ENCODE measurements around the gene GGT6.

Gene GGT6

DNA sequence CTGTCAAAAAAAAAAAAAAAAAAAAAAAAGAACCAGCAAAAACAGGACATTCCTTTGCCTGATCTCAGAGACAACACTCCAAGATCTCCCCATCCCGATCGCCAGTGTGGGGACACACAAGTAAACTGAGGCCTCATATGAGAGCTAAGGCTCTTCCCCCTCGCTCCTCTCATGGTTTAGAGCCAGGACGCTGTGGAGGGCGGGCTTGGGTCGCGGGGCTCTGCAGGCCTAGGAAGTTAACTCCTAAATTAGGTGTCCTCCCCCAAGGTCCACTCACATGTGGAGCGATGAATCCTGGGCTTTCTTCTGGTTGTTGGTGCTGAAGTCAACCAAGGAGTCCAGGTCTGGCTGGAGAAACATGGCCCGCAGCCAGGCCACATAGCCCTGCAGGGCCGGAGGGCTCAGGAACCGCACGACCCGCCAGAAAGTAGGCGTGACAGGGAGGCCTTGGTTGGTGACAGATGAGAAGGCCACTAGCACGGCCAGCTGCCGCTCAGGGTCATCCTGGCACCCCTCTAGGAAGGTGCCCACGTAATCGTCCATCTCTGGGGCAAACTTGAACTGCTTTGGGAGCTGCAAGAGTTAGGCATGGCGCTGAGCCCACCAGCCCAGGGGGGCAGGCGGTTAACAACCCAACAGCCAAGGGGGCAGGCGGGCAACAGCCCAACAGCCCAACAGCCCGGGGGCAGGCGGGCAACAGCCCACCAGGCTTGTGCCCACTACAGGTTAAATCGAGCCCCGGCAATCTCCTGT lies 10.4 kb downstream of the GGT6 start:
- DNase-seq (ENCODE audit: low spot score) = no peak
- TF ChIP-seq, protein P1, sequence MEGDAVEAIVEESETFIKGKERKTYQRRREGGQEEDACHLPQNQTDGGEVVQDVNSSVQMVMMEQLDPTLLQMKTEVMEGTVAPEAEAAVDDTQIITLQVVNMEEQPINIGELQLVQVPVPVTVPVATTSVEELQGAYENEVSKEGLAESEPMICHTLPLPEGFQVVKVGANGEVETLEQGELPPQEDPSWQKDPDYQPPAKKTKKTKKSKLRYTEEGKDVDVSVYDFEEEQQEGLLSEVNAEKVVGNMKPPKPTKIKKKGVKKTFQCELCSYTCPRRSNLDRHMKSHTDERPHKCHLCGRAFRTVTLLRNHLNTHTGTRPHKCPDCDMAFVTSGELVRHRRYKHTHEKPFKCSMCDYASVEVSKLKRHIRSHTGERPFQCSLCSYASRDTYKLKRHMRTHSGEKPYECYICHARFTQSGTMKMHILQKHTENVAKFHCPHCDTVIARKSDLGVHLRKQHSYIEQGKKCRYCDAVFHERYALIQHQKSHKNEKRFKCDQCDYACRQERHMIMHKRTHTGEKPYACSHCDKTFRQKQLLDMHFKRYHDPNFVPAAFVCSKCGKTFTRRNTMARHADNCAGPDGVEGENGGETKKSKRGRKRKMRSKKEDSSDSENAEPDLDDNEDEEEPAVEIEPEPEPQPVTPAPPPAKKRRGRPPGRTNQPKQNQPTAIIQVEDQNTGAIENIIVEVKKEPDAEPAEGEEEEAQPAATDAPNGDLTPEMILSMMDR (IDR thresholded peaks at IDR 0.05; ENCODE audit: extremely low read depth, missing control alignments) = no peak

DNA sequence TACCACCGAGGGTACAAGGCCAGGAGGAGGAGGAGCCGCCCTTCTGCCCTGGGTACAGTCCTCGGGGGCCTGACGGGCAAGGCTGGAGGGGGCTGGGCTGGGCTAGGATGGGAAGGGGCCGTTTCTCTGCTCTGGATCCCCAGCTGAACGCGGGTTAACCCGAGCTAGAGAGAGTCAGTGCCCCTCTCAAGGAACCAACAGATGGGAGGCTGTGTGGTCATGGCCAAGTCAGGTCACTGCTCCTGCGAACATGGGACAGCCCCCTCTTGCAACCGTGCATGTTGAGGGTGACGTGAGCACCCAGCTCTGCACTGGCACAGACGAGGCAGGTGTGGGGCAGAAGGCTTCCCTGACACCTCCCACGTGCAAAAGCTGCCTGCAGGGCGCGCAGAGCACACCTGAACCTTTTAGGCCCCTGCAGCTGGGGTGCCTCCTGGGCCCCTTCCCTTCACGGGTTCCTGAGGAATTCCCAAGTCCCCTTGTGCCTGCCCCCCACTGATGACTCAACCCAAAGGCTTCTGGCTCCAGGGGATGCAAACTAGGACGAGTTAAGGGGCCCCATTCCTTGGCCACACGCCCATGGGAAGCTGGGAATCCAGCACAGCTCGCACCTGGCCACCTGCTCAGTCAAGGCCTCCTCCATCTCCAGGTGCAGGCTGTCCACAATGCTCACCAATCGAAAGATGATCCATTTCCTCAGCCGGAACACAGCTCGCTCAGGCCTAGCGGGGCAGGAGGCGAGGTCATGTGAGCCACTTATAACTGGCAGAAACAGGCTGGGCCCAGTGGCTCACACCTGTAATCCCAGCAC lies 11.5 kb downstream of the GGT6 start:
- no peak for DNase-seq (ENCODE audit: low spot score)
- TF ChIP-seq, protein P1 (IDR thresholded peaks at IDR 0.05; ENCODE audit: extremely low read depth, missing control alignments) = no peak

DNA sequence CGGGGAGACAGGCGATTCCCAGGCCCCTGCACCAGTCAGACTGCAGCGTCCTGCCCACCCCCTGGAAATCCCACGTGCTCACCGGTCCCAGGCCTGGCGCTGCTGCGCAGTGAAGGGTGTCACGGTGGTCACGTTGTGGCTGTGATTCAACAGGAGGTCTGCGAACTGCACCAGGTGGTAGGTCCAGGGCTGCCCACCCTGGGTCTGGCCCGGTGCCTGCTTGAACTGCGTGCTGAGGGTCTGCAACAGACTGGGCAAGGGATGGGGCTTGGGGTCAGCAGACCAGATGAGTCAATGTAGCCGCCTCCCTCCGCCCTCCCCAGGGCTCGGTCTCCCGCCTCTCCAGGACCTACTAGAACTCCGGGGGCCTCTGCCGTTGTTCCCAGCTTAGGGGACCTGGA lies 12.3 kb downstream of the GGT6 start:
- TF ChIP-seq, protein P1 (IDR thresholded peaks at IDR 0.05; ENCODE audit: extremely low read depth, missing control alignments) = no peak
- DNase-seq (ENCODE audit: low spot score) = no peak

DNA sequence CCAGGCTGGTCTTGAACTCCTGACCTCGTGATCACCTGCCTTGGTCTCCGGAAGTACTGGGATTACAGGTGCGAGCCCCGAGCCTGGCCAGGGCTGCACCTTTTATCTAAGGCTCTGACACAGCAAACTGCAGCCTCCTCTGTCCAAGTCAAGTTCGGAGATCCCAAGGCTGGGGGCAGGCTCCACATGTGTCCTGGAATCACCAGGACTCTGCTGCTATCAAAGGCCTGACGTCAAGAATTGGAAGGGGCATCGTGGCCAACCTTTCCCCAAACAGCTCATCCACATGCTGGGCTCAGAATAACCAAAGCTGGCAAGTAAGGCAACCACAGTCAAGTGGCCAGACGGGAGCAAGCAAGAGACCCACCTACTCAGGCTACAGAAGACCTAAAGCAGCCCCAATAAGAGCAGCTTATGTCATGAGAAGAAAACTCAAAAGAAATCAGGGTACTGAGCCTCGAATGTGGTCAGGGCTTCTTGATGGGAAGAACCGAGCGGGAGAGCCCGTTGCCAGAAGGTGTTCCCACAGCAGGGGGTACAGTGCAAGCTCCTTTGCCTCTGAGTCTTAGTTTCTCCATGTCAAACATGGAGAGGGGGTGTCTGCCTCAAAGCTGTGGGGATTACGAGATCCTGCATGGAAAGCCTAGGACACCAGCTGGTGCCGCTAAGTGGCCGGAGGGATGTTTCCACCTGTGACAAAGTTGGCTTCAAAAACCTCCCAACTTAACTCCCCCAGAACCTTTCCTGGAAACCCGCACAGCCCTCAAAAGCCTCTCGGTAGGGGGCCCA lies 13.1 kb downstream of the GGT6 start:
- TF ChIP-seq, protein P1 (IDR thresholded peaks at IDR 0.05; ENCODE audit: extremely low read depth, missing control alignments) = no peak
- DNase-seq (ENCODE audit: low spot score) = no peak

DNA sequence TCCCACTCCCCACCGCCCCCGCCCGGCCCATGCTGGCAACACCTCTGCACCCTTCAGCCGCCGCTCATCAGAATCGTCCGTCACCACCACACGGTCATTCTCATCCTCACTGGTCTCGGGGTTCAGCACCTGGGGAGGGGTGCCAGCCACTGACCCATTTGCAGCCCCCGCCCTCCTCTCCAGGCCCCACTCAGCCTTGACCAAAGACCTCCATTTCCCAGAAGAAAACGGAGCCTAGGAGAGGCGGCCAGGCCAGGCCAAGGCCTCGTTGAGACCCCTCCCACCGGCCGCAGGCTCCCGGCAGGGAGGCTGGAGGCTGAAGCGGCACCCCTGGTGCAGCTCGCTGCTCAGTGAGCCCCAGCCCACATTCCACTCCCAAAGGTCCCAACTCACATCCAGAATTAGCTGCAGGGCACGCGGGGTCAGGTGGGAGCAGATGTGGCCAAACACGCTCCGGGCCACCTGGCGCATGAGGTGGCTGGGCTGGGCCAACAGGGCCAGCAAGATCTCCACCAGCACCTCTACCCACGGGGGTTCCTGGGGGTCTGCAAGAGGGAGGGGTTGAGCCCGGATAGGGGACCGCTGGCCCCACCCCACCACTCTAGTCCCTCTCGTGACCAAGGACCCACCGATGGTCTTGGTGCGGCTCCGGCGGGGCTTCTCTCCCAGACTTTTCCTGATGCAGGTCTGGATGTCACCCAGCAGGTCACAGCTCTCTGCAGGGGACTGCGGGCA lies 15.0 kb downstream of the GGT6 start:
- DNase-seq (ENCODE audit: low spot score) = no peak
- TF ChIP-seq, protein P1 (IDR thresholded peaks at IDR 0.05; ENCODE audit: extremely low read depth, missing control alignments) = no peak

DNA sequence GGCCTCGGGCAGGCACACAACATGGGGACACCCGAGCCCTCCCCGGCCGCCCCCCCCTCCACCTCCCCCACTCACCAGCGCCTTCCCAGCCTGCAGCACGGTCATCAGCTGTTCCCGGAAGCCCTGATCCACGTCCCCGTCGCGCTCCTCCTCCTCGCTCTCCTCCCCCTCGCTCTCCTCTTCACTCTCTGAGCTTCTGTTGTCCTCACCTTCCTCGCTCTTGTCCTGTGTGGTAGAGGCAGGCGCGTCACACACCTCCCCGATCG lies 15.5 kb downstream of the GGT6 start:
- TF ChIP-seq, protein P1 (IDR thresholded peaks at IDR 0.05; ENCODE audit: extremely low read depth, missing control alignments) = no peak
- no peak for DNase-seq (ENCODE audit: low spot score)

All from GM20000 (cell line).